MM.1S (cell line): Measurements from ENCODE around the gene TSSK6.

ENCODE experiments used
- DNase-seq: peaks from one replicate; pipeline ENCODE4 v3.0.0-alpha.2; 2015
- H2AFZ ChIP-seq: fragments of 300-600 bp; sonication (generic); 2 replicates; pipeline ENCODE4 v1.6.0; 2016; ENCODE audit warnings: antibody characterized with exemption, low read length
- H3F3A ChIP-seq: fragments of 300-600 bp; sonication (generic); 2 replicates; pipeline ENCODE4 v1.6.1; 2016; ENCODE audit warnings: mild to moderate bottlenecking, antibody characterized with exemption, low read length, moderate library complexity, mixed read lengths; ENCODE audit not compliant: insufficient read depth
- H3K27ac ChIP-seq: fragments of 300-600 bp; sonication (generic); 2 replicates; pipeline ENCODE4 v1.5.1; 2016; ENCODE audit warnings: mild to moderate bottlenecking, low read length
- H3K27me3 ChIP-seq: fragments of 300-600 bp; sonication (generic); replicated peaks from 2 replicates; pipeline ENCODE4 v1.6.0; 2016; ENCODE audit warnings: low read length; ENCODE audit not compliant: insufficient read depth
- H3K36me3 ChIP-seq: fragments of 300-600 bp; sonication (generic); replicated peaks from 2 replicates; pipeline ENCODE4 v1.6.1; 2016; ENCODE audit warnings: mild to moderate bottlenecking, low read length, mixed read lengths; ENCODE audit not compliant: insufficient read depth
- H3K4me1 ChIP-seq: fragments of 300-600 bp; sonication (generic); 2 replicates; pipeline ENCODE4 v1.6.1; 2016; ENCODE audit warnings: low read length, mixed read lengths
- H3K4me2 ChIP-seq: fragments of 300-600 bp; sonication (generic); 2 replicates; pipeline ENCODE4 v1.6.0; 2016; ENCODE audit warnings: low read depth, low read length
- H3K4me3 ChIP-seq: fragments of 300-600 bp; sonication (generic); 2 replicates; pipeline ENCODE4 v1.5.1; 2016; ENCODE audit warnings: low read length, mixed read lengths
- H3K79me2 ChIP-seq: fragments of 300-600 bp; sonication (generic); 2 replicates; pipeline ENCODE4 v1.6.1; 2016; ENCODE audit warnings: mixed run types, low read length, mixed read lengths
- H3K9ac ChIP-seq: fragments of 300-600 bp; sonication (generic); 2 replicates; pipeline ENCODE4 v1.6.1; 2016; ENCODE audit warnings: low read length, mixed read lengths
- H3K9me2 ChIP-seq: fragments of 300-600 bp; sonication (generic); replicated peaks from 2 replicates; pipeline ENCODE4 v1.6.1; 2016; ENCODE audit warnings: mild to moderate bottlenecking, low read length, mixed read lengths; ENCODE audit not compliant: insufficient read depth
- H3K9me3 ChIP-seq: fragments of 300-600 bp; sonication (generic); replicated peaks from 2 replicates; pipeline ENCODE4 v1.6.1; 2016; ENCODE audit warnings: mild to moderate bottlenecking, low read length, mixed read lengths; ENCODE audit not compliant: insufficient read depth
- H4K20me1 ChIP-seq: fragments of 300-600 bp; sonication (generic); 2 replicates; pipeline ENCODE4 v1.6.1; 2016; ENCODE audit warnings: mild to moderate bottlenecking, low read length, moderate library complexity, mixed read lengths; ENCODE audit not compliant: insufficient read depth
- EZH2 ChIP-seq: fragments of 300-600 bp; sonication (generic); optimal IDR thresholded peaks from 2 replicates; pipeline ENCODE3; 2017; ENCODE audit warnings: low read depth, mild to moderate bottlenecking, antibody characterized with exemption, low read length, mixed read lengths
- EZH2phosphoT487 ChIP-seq: fragments of 300-600 bp; sonication (generic); IDR thresholded peaks from 2 replicates; pipeline ENCODE4 v1.6.1; 2018; ENCODE audit warnings: antibody characterized with exemption, low read length
- TF ChIP-seq, protein P1 (sequence below): fragments of 300-600 bp; sonication (generic); IDR thresholded peaks from 2 replicates; pipeline ENCODE4 v1.5.1; 2016; ENCODE audit warnings: antibody characterized with exemption, low read length, mixed read lengths

TSSK6 gene

DNA sequence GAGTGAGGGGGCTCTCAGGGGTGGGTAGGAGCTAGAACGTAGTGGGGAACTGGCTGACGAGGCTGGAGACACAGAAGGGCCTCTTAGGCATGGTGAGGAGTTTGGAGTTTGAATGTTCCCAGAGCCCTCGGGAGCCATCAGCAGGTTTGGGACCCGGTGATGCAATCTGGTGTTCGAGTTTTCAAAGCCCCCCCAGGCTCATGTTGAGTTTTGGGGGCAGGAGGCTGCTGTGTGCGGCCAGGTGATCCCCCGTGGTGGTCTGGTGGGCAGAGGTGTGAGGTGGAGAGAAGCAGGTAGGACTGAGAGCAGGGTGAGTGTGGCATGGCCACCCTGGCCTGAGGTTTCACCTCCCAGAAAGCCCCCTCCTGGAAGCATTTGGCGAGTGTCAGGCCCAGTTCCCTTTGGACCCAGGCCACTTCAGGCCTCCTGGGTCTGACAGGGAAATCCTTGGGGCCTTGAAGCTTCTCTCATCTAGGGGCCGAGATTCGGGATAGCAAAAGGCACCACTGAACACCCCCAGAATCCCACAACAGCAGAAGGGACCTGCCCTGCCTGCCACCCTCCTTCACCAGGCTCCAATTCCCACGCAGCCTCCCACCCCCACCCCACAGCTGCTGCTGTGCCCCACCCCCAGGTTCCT, 14.6 kb upstream of the TSSK6 start:
- TF ChIP-seq EZH2phosphoT487 (no peak), EZH2 (no peak)
- TF ChIP-seq, protein P1, sequence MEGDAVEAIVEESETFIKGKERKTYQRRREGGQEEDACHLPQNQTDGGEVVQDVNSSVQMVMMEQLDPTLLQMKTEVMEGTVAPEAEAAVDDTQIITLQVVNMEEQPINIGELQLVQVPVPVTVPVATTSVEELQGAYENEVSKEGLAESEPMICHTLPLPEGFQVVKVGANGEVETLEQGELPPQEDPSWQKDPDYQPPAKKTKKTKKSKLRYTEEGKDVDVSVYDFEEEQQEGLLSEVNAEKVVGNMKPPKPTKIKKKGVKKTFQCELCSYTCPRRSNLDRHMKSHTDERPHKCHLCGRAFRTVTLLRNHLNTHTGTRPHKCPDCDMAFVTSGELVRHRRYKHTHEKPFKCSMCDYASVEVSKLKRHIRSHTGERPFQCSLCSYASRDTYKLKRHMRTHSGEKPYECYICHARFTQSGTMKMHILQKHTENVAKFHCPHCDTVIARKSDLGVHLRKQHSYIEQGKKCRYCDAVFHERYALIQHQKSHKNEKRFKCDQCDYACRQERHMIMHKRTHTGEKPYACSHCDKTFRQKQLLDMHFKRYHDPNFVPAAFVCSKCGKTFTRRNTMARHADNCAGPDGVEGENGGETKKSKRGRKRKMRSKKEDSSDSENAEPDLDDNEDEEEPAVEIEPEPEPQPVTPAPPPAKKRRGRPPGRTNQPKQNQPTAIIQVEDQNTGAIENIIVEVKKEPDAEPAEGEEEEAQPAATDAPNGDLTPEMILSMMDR = no peak
- no peak overlapping the region for H3K4me3 ChIP-seq
- no peaks in the 10 kb centered on the region for H3K9me2 ChIP-seq
- H4K20me1 ChIP-seq = no peaks in the 10 kb centered on the region
- no peak overlapping the region for H3K27ac ChIP-seq
- no peak overlapping the region for H2AFZ ChIP-seq
- no peak for DNase-seq
- no peaks in the 10 kb centered on the region for H3K36me3 ChIP-seq
- H3K9ac ChIP-seq = no peak overlapping the region
- H3K4me1 ChIP-seq = no peaks in the 10 kb centered on the region
- H3K9me3 ChIP-seq = no peaks in the 10 kb centered on the region
- no peaks in the 10 kb centered on the region for H3F3A ChIP-seq
- no peak overlapping the region for H3K4me2 ChIP-seq
- no peaks in the 10 kb centered on the region for H3K27me3 ChIP-seq
- no peaks in the 10 kb centered on the region for H3K79me2 ChIP-seq

- H2AFZ ChIP-seq = no peak within 1 kb of the TSS
- H4K20me1 ChIP-seq = no peaks in the 10 kb centered on the region
- H3K79me2 ChIP-seq = no peaks in the 10 kb centered on the region; the same call in 1 of the 2 replicates
- no peak within 1 kb of the TSS for H3K9ac ChIP-seq
- no peak within 1 kb of the TSS for H3K4me2 ChIP-seq
- TF ChIP-seq, protein P1 = no peak
- TF ChIP-seq EZH2phosphoT487 = no peak
- H3F3A ChIP-seq = no peaks in the 10 kb centered on the region
- no peaks in the 10 kb centered on the region for H3K4me1 ChIP-seq
- no peaks in the 10 kb centered on the region for H3K27me3 ChIP-seq
- DNase-seq = no peak
- no peak within 1 kb of the TSS for H3K4me3 ChIP-seq
- H3K9me2 ChIP-seq = no peaks in the 10 kb centered on the region
- H3K36me3 ChIP-seq = no peaks in the 10 kb centered on the region
- no peaks in the 10 kb centered on the region for H3K9me3 ChIP-seq
- no peak within 1 kb of the TSS for H3K27ac ChIP-seq
These were observed 13.6 kb upstream of the TSSK6 start, which contains the start of gene YJEFN3 for GRCh38 chr19:19528721-19529490. Gene YJEFN3, plus strand, starts transcription at chr19:19528911. Its CDS starts 22 bp downstream, at chr19:19528933.

- DNase-seq = no peak
- Histone ChIP-seq H3K36me3 (no peaks in the 10 kb centered on the region), H3K4me1 (no peaks in the 10 kb centered on the region), H3K4me2 (no peak overlapping the region), H3K79me2 (peaks cover 2% of the 10 kb centered on the region; the same call in 1 of the 2 replicates), H3K9me2 (no peaks in the 10 kb centered on the region), H2AFZ (no peak overlapping the region), H3F3A (no peaks in the 10 kb centered on the region), H3K4me3 (no peak overlapping the region), H3K9ac (no peak overlapping the region), H3K9me3 (no peaks in the 10 kb centered on the region), H4K20me1 (no peaks in the 10 kb centered on the region), H3K27ac (no peak overlapping the region), H3K27me3 (no peaks in the 10 kb centered on the region)
- TF ChIP-seq, protein P1 = no peak
- no peak for TF ChIP-seq EZH2
- TF ChIP-seq EZH2phosphoT487 = no peak
These were observed 12.6 kb upstream of the TSSK6 start for GRCh38 chr19:19527674-19528625.
